Fibroblast of lung (primary cell): Measurements from ENCODE around the gene UPB1.

Experiments
- CTCF ChIP-seq, 2 donors: IDR thresholded peaks in 1 of 2; conservative IDR thresholded peaks in 1 of 2; 1 replicate in 1 of 2; 2 replicates in 1 of 2; pipeline ENCODE4 v1.5.1; 2011 to 2012; ENCODE audit warnings: low read length in 2 of 2, control low read depth in 1 of 2, inconsistent platforms in 1 of 2, low read depth in 1 of 2, mild to moderate bottlenecking in 1 of 2
- EZH2 ChIP-seq: IDR thresholded peaks from 2 replicates; pipeline ENCODE4 v1.5.1; 2012; ENCODE audit warnings: low read length, control low read depth, mild to moderate bottlenecking; ENCODE audit errors: missing control alignments

DNA sequence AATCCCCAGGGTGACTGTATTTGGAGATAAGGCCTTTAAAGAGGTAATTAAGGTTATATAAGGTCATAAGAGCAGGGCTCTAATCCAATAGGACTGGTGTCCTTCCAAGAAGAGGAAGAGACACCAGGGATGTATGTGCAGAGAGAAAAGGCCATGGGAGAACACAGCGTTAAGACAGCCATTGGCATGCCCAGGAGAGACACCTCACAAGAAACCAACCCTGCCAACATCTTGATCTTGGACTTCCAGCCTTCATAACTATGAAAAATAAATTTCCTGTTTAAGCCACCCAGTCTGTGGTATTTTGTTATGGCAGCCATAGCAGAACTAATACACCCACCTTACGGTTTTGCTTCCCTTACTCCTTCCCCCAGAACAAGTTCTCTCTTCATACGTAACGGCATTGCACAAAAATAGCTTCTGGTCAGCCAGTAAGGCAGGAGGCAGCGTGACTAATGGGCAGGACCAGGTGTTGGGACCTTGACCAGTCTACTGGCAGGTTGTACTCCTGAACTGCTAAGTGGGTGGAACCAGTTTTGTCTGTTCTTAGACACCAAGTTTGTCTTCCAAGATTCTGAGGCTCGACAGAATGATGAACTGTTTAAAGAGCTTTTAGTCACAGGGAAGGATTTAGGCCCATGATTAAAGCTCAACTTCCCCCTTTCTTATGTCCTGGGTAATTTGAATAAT, 31.9 kb upstream of the UPB1 start:
- no peak for TF ChIP-seq CTCF (conservative IDR thresholded peaks at IDR 0.05 in 1 of 2, IDR thresholded peaks at IDR 0.05 in 1 of 2; ENCODE audit: low read depth in 1 of 2, low read length in 2 of 2)
- no peak for TF ChIP-seq EZH2
